IPS DF 6.9 (cell line): Measurements from ENCODE around the gene TBC1D19.
"Not testable (repeated sequence)": the region's sequence is repeated elsewhere in the genome, so short reads cannot be mapped to it uniquely, and the experiment has no call there.

Experiments
- DNase-seq: peaks from one replicate; pipeline ENCODE4 v3.0.0-alpha.2; 2013; ENCODE audit warnings: low read depth, low spot score
- H3K27ac ChIP-seq: one replicate; pipeline ENCODE4 v1.5.1; 2013; ENCODE audit warnings: low read length, control low read depth
- H3K27me3 ChIP-seq: 2 replicates; pipeline ENCODE4 v1.6.1; 2013; ENCODE audit warnings: mild to moderate bottlenecking, low read length; ENCODE audit not compliant: control insufficient read depth, insufficient read depth
- H3K36me3 ChIP-seq: 2 replicates; pipeline ENCODE4 v1.6.1; 2013; ENCODE audit warnings: low read length; ENCODE audit not compliant: control insufficient read depth, insufficient read depth
- H3K4me1 ChIP-seq: 2 replicates; pipeline ENCODE4 v1.6.1; 2013; ENCODE audit warnings: low read length; ENCODE audit not compliant: control insufficient read depth, insufficient read depth
- H3K4me3 ChIP-seq: 2 replicates; pipeline ENCODE4 v1.5.1; 2013; ENCODE audit warnings: mild to moderate bottlenecking, low read length
- H3K9me3 ChIP-seq: 2 replicates; pipeline ENCODE4 v1.6.1; 2013; ENCODE audit warnings: low read length, inconsistent platforms; ENCODE audit not compliant: control insufficient read depth, insufficient read depth
- WGBS: extraction: QIAGEN DNeasy Blood & Tissue Kit; methylation state at CpG from one replicate; pipeline ENCODE4 v1.1.7; 2013; ENCODE audit warnings: mixed read lengths, missing lambda C conversion rate; ENCODE audit not compliant: insufficient read length, insufficient coverage; 5-methylcytosine and 5-hydroxymethylcytosine counted together

TBC1D19 gene

GRCh38 chr4:26574563-26574962, 9.3 kb upstream of the TBC1D19 start:
- DNase-seq, result no peak
- WGBS, result no CpG with 5 or more reads among the region's 1 CpG
- Histone ChIP-seq H3K27ac (no peak overlapping the region), H3K4me3 (no peak overlapping the region), H3K9me3 (no peaks in the 10 kb centered on the region), H3K4me1 (no peaks in the 10 kb centered on the region; the same call in 1 of the 2 replicates), H3K36me3 (no peaks in the 10 kb centered on the region), H3K27me3 (no peaks in the 10 kb centered on the region)

- no peak overlapping the region for H3K4me3 ChIP-seq
- DNase-seq, result no peak
- H3K27me3 ChIP-seq, result no peaks in the 10 kb centered on the region
- H3K4me1 ChIP-seq, result no peaks in the 10 kb centered on the region; the same call in 1 of the 2 replicates
- no peaks in the 10 kb centered on the region for H3K9me3 ChIP-seq
- H3K27ac ChIP-seq, result no peak overlapping the region
- no CpG with 5 or more reads among the region's 7 CpGs for WGBS
- no peaks in the 10 kb centered on the region for H3K36me3 ChIP-seq
These were observed 7.6 kb upstream of the TBC1D19 start for GRCh38 chr4:26576231-26576739.

- no peaks in the 10 kb centered on the region for H3K36me3 ChIP-seq
- no peak for DNase-seq
- H3K27ac ChIP-seq, result no peak overlapping the region
- no peaks in the 10 kb centered on the region for H3K9me3 ChIP-seq
- WGBS, result no CpG with 5 or more reads among the region's 2 CpGs
- no peaks in the 10 kb centered on the region for H3K27me3 ChIP-seq
- H3K4me3 ChIP-seq, result no peak overlapping the region
- H3K4me1 ChIP-seq, result no peaks in the 10 kb centered on the region; the same call in 1 of the 2 replicates
These were observed 6.8 kb upstream of the TBC1D19 start for GRCh38 chr4:26577066-26577465.

GRCh38 chr4:26579169-26579568, 4.7 kb upstream of the TBC1D19 start:
- Histone ChIP-seq H3K9me3 (no peaks in the 10 kb centered on the region), H3K4me1 (no peaks in the 10 kb centered on the region; the same call in 1 of the 2 replicates), H3K27me3 (no peaks in the 10 kb centered on the region), H3K36me3 (no peaks in the 10 kb centered on the region), H3K4me3 (no peak overlapping the region), H3K27ac (no peak overlapping the region)
- DNase-seq, result no peak
- WGBS, result no CpG with 5 or more reads among the region's 5 CpGs

- H3K9me3 ChIP-seq, H3K36me3 ChIP-seq, DNase-seq, H3K27ac ChIP-seq, H3K4me3 ChIP-seq, H3K27me3 ChIP-seq, H3K4me1 ChIP-seq: not testable (repeated sequence)
- WGBS, result no CpG with 5 or more reads among the region's 4 CpGs
These were observed 2.5 kb upstream of the TBC1D19 start for GRCh38 chr4:26581341-26581740.

GRCh38 chr4:26583538-26583864, 383 bp upstream of the TBC1D19 start:
- Histone ChIP-seq H3K36me3 (no peaks in the 10 kb centered on the region), H3K27ac (no peak overlapping the region), H3K4me3 (peak overlapping the region; percentile 70; the same call in 1 of the 2 replicates), H3K27me3 (no peaks in the 10 kb centered on the region), H3K9me3 (no peaks in the 10 kb centered on the region), H3K4me1 (no peaks in the 10 kb centered on the region)
- no peak for DNase-seq
- WGBS, result no CpG with 5 or more reads among the region's 11 CpGs

GRCh38 chr4:26584725-26585124, 841 bp downstream of the TBC1D19 start:
- no peak overlapping the region; the same call in 1 of the 2 replicates for H3K4me3 ChIP-seq
- no peaks in the 10 kb centered on the region for H3K9me3 ChIP-seq
- no peak overlapping the region for H3K27ac ChIP-seq
- DNase-seq, result no peak
- WGBS, result no CpG with 5 or more reads among the region's 4 CpGs
- H3K4me1 ChIP-seq, result no peaks in the 10 kb centered on the region
- H3K27me3 ChIP-seq, result no peaks in the 10 kb centered on the region
- H3K36me3 ChIP-seq, result no peaks in the 10 kb centered on the region

- no peak overlapping the region for H3K27ac ChIP-seq
- no peaks in the 10 kb centered on the region for H3K36me3 ChIP-seq
- H3K27me3 ChIP-seq, result no peaks in the 10 kb centered on the region
- no peak for DNase-seq
- WGBS, result no CpG with 5 or more reads among the region's 2 CpGs
- H3K9me3 ChIP-seq, result no peaks in the 10 kb centered on the region
- no peak overlapping the region for H3K4me3 ChIP-seq
- no peaks in the 10 kb centered on the region for H3K4me1 ChIP-seq
These were observed 5.8 kb downstream of the TBC1D19 start for GRCh38 chr4:26589705-26590104.

GRCh38 chr4:26590639-26591038, 6.8 kb downstream of the TBC1D19 start:
- WGBS, result no CpG with 5 or more reads among the region's 2 CpGs
- Histone ChIP-seq H3K27me3 (no peaks in the 10 kb centered on the region), H3K4me3 (no peak overlapping the region), H3K4me1 (no peaks in the 10 kb centered on the region), H3K27ac (no peak overlapping the region), H3K36me3 (no peaks in the 10 kb centered on the region), H3K9me3 (no peaks in the 10 kb centered on the region)
- DNase-seq, result no peak

- DNase-seq, H3K9me3 ChIP-seq, H3K4me1 ChIP-seq, H3K36me3 ChIP-seq, H3K27me3 ChIP-seq, H3K4me3 ChIP-seq, H3K27ac ChIP-seq: not testable (repeated sequence)
- no CpG with 5 or more reads among the region's 3 CpGs for WGBS
These were observed 9.7 kb downstream of the TBC1D19 start for GRCh38 chr4:26593557-26593956.

- Histone ChIP-seq H3K9me3 (no peaks in the 10 kb centered on the region), H3K36me3 (no peaks in the 10 kb centered on the region), H3K27me3 (no peaks in the 10 kb centered on the region), H3K4me1 (no peaks in the 10 kb centered on the region), H3K4me3 (no peak overlapping the region), H3K27ac (no peak overlapping the region)
- WGBS, result no CpG with 5 or more reads among the region's 5 CpGs
- DNase-seq, result no peak
These were observed 10.5 kb downstream of the TBC1D19 start for GRCh38 chr4:26594371-26594770.
